GM19452 (cell line): Measurements from ENCODE around the gene IDE.

ENCODE experiments used
- ATAC-seq: cut with Tn5 transposase; IDR thresholded peaks from one replicate; pipeline ENCODE4 v1.9.1; 2021; ENCODE audit not compliant: unreplicated experiment

Gene IDE

DNA sequence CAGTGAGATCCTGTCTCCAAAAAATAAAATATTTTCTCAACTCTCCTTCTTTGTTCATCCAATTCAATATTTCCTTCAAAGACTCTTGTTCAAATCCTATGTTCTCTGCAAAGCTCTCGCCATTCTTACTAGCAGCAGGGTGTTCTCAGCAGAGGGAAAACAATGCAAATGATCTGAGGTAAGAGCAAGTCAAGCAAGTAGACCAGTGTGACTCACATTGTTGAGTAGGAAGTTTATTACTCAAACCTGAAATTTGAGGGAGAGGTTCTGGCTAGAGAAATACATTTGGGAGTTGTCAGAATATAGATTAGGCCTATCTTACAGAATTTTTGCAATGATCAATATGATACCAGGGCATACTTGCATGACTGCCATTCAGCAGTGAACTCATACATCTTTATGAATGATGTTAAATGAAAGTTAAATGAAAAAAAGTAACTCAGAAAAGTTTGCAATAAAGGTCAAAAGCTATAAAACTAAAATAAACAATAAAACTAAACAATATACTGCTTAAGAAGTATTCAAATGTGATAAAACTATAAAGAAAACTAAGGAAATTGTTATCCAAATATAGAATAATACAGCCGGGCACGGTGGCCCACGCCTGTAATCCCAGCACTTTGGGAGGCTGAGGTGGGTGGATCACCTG is 5.8 kb downstream of the IDE start:
- no peak for ATAC-seq

DNA sequence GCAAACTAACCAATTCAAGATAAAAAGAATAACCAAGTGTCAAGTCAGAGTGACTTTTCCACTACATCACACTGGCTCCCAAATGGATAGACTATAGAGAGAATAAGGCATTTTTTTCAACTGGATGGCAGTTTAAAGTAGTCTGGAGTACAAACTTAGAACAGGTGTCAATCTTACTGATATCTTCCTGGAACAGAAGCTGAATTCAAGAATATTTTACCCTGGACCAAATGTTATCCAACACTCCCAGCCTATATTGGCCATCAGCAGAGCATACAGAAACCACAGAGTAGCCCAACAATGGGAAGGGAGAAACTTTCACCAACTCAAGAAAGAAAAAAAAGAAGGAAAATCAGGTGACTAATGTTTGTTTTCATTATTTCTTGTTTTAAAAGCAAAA is 11.5 kb downstream of the IDE start:
- no peak for ATAC-seq

DNA sequence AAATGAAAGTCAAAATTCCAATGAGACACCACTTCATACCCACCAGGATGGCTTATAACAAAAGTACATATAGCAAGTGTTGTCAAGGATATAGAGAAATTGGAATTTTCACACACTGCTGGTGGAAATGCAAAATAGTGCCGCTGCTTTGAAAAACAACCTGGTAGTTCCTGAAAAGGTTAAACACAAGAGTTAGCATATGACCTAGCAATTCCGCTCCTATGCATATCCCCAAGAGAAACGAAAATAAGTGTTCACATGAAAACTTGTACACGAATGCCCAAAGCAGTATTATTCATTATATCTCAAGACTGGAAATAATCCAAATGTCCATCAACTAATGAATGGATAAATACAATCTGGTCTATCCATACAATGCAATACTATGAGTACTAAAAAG is 14.8 kb downstream of the IDE start:
- ATAC-seq = no peak

DNA sequence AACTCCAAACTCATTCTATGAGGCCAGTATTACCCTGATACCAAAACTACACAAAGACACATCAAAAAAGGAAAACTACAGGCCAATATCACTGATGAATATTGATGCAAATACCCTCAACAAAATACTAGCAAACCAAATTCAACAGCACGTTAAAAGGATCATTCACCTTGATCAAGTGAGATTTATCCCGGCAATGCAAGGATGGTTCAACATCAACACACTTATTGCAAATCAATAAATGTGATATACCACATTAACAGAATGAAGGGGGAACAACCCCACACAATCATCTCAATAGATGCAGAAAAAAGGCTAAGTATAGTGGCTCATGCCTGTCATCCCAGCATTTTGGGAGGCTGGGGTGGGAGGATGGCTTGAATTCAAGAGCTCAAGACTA is 19.9 kb downstream of the IDE start:
- ATAC-seq = no peak

DNA sequence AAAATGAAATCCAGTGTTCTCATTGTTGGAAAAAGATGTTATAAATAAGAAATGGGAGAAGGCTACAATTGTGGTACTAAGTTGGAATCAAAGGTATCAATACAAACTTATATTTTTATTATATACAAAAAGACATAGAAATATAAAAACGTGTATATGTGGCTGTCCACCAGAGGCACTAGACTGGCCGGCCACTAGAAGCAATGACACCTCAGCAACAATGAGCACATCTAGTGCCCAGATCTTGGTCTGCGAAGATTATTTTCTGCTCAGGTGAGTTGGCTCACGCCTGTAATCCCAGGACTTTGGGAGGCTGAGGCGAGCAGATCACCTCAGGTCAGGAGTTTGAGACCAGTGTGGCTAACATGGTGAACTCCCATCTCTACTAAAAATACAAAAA is 21.6 kb downstream of the IDE start:
- no peak for ATAC-seq

DNA sequence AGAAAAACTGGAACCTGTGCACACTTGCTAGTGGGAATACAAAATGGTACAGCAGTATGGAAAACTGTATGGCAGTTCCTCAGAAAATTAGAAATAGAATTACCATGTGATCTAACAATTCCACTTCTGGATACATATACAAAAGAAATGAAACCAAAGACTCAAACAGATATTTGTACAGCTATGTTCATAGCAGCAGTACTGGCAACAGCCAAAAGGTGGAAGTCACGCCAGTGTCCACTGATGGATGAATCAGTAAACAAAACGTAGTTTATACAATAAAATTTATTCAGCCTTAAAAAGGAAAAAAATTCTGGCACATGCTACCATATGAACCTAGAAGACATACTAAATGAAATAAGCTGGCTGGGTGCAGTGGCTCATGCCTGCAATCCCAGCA is 23.0 kb downstream of the IDE start:
- ATAC-seq = no peak

DNA sequence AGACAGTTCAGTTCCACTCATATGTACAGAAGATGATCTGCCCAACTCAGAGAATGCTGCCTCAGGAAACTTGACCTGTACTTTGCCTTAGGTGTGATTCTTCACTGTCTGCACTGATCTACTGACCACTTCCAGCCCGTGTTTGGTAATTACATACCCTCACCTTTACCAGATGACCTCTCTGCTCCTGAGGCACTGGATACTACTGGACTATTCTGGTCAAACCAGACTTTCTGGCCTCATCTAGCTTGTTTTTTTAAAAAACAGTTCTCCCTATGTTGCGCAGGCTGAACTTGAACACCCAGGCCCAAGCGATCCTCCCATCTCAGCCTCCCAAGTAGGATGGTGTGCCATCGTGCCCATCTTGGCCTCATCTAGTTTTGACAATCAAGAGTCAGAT is 26.2 kb downstream of the IDE start:
- no peak for ATAC-seq

DNA sequence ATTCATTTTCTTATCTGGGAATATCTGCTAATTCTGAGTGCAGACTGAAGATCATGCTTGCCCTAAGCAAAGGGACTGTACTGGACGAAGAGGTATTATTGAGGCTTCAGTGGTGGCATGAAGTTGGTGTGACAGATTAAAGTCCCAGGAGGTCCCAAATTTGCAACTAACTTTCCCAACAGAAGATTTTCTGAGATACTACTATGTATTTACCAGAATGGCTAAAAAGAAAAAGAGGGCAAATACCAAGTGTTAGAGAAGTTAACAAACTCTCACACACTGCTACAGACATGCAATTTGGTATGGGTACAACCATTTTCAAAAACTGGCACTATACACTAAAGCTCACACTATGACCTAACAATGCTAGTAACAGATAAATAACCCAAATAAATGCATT is 28.3 kb downstream of the IDE start:
- no peak for ATAC-seq

DNA sequence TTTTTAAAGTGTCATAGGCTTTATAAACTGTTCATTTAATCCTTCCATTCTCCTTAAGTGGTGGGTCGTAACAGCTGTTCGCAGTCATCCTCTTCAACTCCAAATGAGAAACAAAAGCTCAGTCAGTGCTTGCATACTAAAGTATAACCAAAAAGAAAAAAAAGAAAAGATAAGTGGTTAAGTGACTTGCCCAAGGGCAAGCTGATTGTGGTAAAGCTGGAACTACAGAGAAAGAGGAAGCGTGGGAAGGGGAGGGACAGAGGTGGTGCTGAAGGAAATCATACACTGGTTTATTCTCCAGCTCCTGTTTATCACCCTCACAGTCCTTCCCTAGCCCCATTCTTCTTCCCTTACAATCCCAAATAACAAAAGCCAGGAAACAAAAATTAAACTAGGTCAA is 29.6 kb downstream of the IDE start:
- no peak for ATAC-seq

DNA sequence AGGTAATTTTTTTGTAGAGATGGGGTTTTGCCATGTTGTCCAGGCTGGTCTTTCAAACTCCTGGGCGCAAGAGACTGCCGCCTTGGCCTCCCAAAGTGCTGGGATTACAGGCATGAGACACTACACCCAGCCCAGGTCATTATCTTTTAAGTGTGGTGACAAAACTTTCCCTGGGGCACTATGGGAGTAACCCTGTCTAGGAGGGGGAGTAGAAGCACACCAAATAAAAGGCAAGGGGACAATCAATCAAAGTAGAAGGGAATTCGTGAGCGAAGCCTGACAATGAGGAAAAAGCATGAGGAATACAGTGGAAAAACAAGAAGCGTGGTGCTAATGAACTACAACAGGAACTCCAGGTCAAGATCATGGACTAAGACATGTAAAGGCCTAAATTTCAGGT is 31.4 kb downstream of the IDE start:
- no peak for ATAC-seq

DNA sequence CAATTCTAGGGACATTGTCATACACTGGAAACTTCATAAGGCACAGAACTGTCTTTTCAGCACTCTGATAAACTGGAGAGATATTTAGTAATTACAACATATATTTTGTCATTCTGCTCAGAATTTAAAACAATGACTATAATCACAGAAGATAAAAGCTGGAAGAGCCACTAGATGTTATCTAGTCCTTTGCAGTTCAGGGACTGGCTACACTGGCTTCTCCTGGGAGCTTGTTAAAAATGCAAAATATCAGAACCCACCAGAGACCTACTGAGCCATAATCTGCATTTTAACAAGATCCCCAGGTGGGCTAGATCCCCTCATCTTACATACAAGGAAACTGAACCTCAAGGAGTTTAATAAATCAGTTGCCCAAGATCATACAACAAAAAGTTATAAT is 32.3 kb downstream of the IDE start:
- no peak for ATAC-seq

DNA sequence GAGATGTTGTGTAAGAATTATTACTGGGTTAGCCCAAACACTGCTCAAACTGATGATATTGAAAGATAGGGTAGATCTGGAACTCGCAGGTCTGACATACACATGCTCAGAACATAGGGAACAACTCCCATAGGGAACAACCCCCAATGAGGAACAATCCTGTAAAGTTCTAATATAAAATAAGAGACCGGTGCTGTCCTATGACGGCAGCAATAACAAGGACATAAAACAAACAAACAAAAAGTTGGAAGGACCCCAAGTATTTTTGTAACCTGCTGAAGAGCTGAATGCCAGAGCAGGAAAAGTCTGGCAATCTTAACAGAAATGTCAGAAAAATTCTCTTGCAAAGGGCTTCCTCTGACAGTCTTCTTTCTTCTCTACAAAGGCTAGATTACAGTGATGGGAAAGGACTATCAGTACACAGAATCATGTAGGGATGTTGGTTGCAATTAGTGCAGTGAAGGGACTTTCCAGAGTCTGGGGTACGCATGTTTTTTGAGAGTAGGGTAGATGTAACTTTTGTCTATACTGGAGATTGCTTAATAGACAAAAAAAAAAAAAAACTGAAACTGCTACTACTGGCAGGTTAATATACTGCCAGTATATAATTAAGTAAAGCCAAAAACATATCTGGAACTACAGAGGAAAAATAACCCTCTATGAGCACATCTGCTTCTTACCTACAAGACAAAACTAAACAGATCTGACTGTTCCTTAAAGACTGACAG is 35.5 kb downstream of the IDE start:
- ATAC-seq = no peak

DNA sequence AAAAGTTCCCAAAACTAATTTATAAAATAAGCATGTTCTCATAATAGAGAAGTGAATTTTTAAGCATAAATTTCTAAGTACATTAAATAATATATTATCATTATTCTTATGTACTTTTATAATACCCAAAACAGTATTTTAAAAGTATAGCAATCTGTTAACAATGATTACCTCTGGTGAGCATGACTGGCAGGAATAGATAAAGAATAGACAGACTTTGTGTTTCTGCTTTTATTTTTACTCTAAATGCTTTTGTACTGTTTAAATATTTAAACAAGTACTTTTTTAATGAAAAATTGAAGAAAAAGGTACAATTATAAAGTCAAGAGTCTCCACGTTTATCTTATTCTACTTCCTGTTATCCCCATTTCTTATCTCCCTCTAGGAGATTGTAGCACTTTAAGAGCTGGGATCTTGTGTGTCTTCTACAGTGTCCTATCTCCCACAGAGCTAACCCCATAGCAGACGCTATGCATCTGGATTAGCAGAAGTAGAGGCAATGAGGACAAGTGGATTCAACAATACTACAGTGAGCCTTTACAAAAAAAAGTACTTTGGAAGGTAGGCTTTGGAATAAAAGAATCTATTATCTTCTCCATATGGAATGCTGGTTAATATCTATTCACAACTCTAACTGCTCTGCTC is 42.9 kb downstream of the IDE start:
- no peak for ATAC-seq

DNA sequence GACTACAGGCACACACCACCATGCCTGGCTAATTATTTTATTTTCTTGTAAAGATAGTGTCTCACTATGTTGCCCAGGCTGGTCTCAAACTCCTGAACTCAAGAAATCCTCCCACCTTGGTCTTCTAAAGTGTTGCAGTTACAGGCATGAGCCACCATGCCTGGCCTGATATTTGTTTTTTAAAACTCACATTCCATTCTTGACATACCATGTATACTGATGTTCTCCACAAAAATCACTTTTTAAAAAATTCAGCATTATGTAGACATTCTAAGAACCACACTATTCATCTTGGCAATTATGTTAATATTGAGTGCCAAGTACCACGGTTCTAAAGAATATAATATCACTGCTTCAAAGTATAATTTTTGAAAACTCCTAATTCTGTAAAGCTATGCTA is 43.5 kb downstream of the IDE start:
- ATAC-seq = no peak

DNA sequence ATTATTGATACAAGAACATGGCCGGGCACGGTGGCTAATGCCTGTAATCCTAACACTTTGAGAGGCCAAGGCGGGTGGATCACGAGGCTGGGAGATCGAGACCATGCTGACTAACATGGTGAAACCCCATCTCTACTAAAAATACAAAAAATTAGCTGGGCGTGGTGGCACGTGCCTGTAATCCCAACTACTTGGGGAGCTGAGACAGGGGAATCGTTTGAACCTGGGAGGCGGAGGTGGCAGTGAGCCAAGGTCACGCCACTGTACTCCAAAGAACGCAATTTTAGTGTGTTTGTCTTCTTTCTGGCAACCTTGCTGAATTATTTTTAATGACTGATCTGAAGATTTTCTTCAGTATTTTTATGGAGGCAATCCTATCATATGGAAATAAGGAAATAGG is 46.2 kb downstream of the IDE start:
- ATAC-seq = no peak

DNA sequence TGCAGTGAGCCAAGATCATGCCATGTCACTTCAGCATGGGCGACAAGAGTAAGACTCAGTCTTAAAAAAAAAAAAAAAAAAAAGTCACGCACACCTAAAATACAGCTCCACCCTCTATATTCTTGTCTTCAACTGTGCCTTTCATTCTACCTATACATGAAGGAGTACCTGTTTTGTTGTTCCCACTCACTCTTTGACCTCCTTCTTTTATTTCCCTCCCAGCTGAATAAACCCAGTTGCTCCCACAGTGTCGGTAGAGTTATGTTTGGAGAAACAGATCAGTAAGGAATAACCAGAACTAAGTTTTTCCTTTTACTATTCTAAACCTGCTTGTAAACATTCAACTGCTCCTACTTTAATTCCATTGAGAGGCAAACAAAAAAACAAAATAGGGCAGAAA is 50.3 kb downstream of the IDE start:
- no peak for ATAC-seq

DNA sequence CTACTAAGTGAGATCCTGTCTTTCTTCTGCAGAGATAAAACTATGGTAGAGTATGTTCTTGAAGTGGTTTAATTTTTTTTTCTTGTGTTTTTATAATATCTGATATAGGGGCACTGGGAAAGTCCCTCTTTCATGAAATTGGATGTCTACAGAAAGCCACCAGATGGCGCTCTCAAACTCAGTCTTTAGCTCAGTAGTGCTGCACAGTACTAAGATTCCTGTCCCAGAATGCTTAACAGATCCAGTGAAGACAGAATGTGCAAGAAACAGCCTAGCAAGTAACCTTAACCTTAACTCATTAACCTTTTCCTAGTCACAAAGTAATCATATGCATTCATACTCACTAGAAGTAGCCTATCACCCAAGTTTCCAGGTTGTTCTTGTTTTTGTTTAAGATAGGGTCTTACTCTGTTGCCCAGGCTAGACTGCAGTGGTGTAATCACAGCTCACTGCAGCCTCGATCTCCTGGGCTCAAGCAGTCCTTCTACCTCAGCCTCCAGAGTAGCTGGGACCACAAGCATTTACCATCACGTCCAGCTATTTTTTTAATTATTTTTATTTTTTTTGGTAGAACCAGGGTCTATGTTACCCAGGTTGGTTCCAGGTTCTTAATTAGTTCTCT is 56.7 kb downstream of the IDE start:
- peak; percentile 72 for ATAC-seq

DNA sequence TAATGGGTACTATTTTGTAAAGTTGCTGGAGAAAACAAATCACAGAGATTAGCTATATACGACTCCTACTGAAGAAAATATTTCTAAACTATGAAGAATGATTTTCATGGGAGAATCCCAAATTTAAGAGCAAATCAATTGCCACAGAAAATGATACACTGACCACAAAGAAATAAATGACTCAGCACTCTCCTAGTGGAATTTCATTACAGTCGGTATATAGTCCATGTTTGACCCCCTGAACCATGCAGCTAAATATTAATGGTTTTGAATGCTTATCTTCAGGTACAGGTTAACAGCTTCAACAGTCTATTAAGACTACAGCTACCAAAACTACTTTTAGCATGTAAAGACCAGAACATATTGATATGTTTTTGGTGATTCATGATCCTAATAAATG is 65.0 kb downstream of the IDE start:
- ATAC-seq = no peak

DNA sequence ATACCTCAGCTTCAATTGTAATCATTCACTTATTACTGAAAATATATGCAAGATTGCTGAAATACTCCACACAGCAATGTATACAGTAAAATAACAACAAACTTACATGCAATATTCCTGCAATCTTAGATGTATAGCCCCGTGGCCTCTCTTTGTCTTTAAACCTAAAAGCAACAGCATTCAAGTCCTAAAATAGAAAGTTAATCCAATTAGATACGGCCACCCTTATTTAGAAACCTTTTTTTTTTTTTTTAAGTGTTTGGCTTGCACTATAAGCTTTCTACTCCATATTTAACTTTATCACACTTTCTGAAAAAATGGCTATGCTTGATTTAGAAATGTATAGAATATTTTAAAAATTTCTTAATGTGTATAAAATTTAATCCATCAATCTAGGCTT is 67.6 kb downstream of the IDE start:
- ATAC-seq = no peak

DNA sequence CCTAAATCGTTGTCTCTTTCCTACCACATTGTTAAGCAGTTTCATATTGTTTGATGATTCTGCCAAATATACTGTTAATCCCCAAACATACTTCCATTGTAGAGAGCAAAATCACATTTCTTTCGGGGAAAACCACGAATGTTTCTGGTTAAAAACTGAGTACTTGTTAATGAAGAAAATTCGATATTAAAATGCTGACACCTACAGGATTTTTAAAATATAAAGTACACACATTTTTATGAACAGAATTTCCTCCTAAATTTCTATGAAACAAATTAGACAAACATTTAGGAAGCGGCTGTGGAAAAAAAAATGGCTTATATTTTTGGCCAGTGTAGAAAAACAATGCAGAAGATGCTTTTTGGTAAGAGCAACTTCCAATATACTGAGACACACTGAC is 68.8 kb downstream of the IDE start:
- no peak for ATAC-seq

DNA sequence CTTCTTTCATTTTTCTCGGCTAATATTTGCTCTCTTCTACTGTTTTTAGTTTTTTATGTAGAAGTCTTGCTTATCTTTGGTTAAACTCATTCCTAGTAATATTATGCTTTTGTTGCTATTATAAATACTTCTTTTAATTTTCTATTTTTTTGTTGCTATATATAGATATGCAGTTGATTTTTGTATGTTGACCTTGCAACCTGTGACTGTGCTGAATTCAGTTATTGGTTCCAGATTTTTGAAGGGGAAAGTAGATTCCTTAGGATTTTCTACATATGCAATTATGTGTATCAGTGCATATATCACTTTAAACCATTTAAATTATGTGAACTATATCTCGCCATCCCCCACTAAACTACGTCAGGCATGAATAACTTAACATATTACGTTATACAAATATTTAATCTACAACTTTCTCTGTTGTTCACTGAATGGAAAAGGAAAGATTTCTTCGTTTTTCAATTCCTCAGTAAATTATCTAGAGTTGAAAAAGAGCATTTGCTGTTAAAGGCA is 71.5 kb downstream of the IDE start:
- ATAC-seq = no peak

DNA sequence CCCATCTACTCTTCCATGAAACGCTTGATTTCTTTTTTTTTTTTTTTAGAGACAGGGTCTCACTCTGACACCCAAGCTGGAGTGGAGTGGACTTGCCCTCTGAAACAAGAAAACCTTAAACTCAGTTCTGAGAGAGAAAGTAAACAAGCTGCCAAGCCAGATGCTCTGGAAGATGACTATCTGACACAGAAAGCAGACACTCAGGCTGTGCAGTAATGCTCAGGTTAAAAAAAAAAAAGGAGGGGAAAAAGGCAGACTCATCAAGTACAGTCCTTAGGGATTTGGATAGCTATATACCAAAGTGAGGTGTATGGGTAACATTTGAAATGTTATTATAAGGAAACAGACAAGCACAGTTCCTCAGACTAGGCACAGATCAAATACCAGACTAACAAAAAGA is 80.5 kb downstream of the IDE start:
- ATAC-seq = no peak
